ENCODE results near the gene GCLC. TPM values are rescaled to one million over a fixed set of nuclear protein-coding genes. Genes with fewer than 3 reads are reported as not detected.
"Not testable (repeated sequence)": the region's sequence is repeated elsewhere in the genome, so short reads cannot be mapped to it uniquely, and the experiment has no call there.

GCLC gene
- total RNA-seq, 2 donors from 2014 or later, result 20.7 to 22.2 TPM

DNA sequence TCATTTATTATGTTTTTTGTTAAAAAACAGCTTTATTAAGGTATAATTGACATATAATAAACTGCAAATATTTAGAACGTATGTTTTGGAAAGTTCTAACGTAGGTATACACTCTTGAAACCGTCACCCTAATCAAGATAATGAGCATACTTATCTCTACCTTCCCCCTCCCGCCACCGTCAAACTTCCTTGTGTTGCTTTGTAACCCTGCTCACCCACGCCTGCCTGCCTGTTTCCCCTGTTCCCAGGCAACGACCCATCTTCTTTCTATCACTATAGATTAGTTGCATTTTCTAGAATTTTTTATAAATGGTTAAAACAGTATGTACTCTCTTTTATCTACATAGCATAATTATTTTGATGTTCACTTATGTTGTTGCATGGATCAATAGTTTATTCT, 33.5 kb upstream of the GCLC start:
- no peaks in the 10 kb centered on the region for H3K9me3 ChIP-seq (ENCODE audit: control insufficient read depth, low read length, poor library complexity, severe bottlenecking)
- Mint-ChIP-seq H3K27me3 (peaks cover 3% of the 10 kb centered on the region), H3K27ac (no peak overlapping the region), H3K36me3 (ENCODE audit: low read depth) (no peaks in the 10 kb centered on the region), H3K4me3 (no peak overlapping the region), H3K4me1 (peaks cover 8% of the 10 kb centered on the region)
- DNase-seq (no peak), ATAC-seq (no peak)

DNA sequence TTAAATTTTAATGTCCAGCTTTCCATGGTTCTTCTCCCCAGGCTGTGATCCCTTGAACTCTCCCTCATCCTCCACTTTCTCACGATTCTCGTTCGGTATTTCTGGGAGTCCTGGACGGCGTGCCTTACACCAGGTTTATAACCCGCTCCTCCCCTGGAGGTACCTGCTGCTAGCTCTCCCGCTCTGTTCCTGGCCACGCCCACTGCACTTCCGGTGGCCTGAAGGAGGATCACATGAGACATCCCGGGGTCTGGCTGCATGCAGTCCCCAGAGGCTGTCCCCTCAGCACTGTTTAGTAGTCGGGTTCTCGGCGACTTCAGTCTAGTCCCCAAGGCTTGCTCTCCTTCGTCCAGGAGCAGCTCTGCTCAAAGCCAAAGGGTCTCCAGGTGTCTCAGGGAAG, 28.4 kb upstream of the GCLC start:
- peaks cover 5% of the 10 kb centered on the region for H3K27me3 Mint-ChIP-seq
- ATAC-seq (no peak), DNase-seq (no peak)
- peaks cover 2% of the 10 kb centered on the region for H3K4me1 Mint-ChIP-seq
- no peaks in the 10 kb centered on the region for H3K9me3 ChIP-seq (ENCODE audit: control insufficient read depth, low read length, poor library complexity, severe bottlenecking)
- H3K36me3 Mint-ChIP-seq (ENCODE audit: low read depth), result no peaks in the 10 kb centered on the region
- H3K27ac Mint-ChIP-seq, result no peak overlapping the region
- H3K4me3 Mint-ChIP-seq, result no peak overlapping the region

DNA sequence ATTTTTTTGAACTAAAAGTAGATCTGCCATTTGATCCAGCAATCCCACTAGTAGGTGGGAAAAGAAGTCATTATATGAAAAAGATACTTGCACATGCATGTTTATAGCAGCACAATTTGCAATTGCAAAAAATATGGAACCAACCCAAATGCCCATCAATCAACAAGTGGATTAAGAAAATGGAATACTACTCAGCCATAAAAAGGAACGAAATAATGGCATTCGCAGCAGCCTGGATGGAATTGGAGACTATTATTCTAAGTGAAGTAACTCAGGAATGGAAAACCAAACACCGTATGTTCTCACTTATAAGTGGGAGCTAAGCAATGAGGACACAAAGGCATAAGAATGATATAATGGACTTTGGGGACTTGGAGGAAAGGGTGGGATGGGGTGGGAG, 27.5 kb upstream of the GCLC start:
- H3K4me1 Mint-ChIP-seq; H3K27me3 Mint-ChIP-seq; H3K9me3 ChIP-seq (ENCODE audit: control insufficient read depth, low read length, poor library complexity, severe bottlenecking); H3K36me3 Mint-ChIP-seq (ENCODE audit: low read depth); DNase-seq; H3K27ac Mint-ChIP-seq; ATAC-seq; H3K4me3 Mint-ChIP-seq: not testable (repeated sequence)

DNA sequence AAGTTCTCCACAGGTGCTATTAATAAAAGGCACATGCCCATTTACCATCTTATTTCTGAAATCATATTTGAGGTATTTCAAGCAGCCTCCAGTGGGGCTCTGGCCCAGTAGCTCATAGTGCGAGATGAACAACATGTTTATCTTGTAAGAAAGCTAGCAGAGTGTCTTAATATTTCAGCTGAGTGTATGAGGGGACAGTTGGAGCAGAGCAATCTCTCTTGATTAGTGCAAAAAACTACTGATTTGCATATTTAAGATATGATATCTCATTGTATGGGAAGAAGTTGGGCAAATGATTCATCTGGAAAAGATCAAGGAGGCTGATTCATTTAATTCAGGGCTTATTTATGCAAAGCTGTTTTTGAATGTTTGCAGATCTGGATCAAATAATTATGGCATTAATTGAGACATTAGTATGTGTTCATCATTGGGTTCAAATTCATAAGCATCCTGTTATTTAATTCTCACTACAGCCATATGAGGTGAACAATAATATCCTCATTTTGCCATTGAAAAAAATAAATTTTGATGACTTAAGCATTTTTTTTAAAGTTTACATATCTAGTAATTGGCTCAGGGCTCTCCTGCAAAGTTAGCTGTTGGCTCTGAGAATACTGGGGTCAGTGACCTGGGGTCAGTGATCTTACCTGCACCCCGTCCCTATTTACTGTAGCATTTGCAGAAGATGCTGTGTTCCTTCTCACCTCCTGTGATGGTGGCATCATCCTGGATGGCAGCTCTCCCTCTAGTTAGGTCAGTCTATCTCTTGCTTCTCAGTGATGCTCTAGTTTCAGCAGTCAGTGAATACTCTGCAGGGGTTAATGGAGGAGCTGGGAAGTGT, 24.1 kb upstream of the GCLC start:
- no peak overlapping the region for H3K27ac Mint-ChIP-seq
- H3K4me3 Mint-ChIP-seq, result no peak overlapping the region
- no peaks in the 10 kb centered on the region for H3K4me1 Mint-ChIP-seq
- H3K27me3 Mint-ChIP-seq, result peaks cover 33% of the 10 kb centered on the region
- ATAC-seq (no peak), DNase-seq (no peak)
- H3K36me3 Mint-ChIP-seq (ENCODE audit: low read depth), result no peaks in the 10 kb centered on the region
- H3K9me3 ChIP-seq (ENCODE audit: control insufficient read depth, low read length, poor library complexity, severe bottlenecking), result no peaks in the 10 kb centered on the region

DNA sequence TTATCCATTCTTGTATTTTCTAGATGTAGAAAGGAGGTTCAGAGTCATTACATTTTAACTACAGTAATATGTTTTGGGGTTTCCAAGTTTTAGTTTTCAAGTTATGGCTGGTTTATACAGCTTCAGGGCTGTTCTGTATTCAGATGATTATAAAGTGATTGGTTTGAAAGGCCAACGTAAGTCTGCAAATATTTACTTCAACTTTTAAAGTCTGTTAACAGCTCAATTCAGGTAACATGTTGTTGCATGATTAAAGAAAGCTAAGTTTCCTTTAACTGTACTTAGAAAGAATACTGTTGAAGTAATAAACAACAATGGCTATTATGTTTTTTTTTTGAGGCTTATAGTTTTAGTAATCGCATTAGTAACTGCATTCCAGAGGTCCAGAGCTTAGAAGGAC, 22.8 kb upstream of the GCLC start:
- H3K4me1 Mint-ChIP-seq, result no peaks in the 10 kb centered on the region
- ATAC-seq (no peak), DNase-seq (no peak)
- H3K4me3 Mint-ChIP-seq, result no peak overlapping the region
- no peaks in the 10 kb centered on the region for H3K36me3 Mint-ChIP-seq (ENCODE audit: low read depth)
- H3K27ac Mint-ChIP-seq, result no peak overlapping the region
- no peaks in the 10 kb centered on the region for H3K9me3 ChIP-seq (ENCODE audit: control insufficient read depth, low read length, poor library complexity, severe bottlenecking)
- H3K27me3 Mint-ChIP-seq, result peaks cover 37% of the 10 kb centered on the region

DNA sequence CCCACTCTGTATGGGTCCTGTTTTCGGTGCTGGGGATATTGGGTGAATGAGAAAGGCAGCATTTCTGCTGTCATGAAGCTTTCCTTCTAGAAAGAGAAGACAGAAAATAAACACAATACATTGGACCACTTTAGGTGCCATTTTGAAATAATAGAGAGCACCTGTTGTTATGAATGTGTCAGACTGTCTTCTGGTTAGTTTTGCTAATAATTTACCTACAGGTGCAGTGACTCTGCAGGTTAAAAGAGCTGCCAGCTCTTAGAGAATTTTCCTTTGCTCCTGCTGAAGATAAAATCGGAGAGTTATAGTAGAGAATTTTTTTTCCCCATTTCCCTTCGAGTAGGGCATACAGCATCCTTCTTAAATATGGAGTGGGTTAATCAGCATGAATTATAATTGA, 21.9 kb upstream of the GCLC start:
- Mint-ChIP-seq H3K4me3 (no peak overlapping the region), H3K36me3 (ENCODE audit: low read depth) (peaks cover 3% of the 10 kb centered on the region), H3K27me3 (peaks cover 46% of the 10 kb centered on the region), H3K27ac (no peak overlapping the region), H3K4me1 (no peaks in the 10 kb centered on the region)
- ATAC-seq (no peak), DNase-seq (no peak)
- H3K9me3 ChIP-seq (ENCODE audit: control insufficient read depth, low read length, poor library complexity, severe bottlenecking), result no peaks in the 10 kb centered on the region

DNA sequence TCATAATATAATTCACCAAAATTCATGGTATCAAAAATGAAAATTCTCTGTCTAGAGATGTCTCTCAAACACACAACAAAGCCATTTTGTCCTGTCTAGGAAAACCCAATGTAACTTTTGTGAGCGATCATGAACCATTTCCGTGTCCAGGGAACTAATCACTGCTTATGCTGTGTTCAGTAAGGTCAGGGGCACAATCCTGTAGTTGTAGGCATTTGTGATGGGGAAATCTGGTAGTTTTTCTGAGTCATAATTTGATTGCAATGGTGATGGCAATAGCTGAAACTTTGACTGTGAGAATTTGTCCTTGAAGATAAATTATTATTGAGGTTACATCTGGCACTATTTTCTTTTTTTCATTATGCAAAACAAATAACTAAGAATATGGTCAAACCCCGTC, 21.0 kb upstream of the GCLC start:
- H3K36me3 Mint-ChIP-seq (ENCODE audit: low read depth), result peaks cover 3% of the 10 kb centered on the region
- no peaks in the 10 kb centered on the region for H3K4me1 Mint-ChIP-seq

DNA sequence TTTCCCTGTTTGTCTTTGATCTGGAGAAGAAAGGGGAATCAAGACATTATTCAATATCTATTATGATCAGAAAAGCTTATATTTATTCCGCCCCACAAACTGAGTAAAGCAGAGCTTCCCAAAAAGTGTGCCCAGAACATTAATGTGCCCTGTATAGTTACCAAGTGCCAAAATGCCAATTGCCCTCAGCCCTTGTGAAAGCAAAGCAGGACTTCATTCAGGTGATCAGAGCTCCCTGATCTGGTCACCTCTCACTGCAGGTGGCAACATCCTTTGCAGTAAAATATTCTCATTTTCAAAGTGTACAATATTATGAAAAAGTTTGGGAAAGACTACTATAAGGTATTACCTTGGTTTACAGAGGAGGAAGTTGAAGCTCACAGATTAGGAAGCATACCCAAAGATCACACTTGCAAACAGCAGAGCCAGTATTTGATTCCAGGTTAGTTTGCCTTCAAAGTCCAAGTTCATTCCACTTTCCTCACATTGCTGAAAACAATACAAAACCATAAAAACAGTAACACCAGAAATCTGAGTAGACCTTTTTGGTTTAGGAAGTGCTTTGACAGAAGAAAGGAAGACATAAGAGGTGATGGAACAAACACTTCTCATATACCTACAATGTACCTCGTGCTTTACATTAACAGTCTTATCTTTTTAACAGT, 19.6 kb upstream of the GCLC start:
- H3K9me3 ChIP-seq (ENCODE audit: control insufficient read depth, low read length, poor library complexity, severe bottlenecking), result no peaks in the 10 kb centered on the region
- DNase-seq, result no peak
- peaks cover 3% of the 10 kb centered on the region for H3K36me3 Mint-ChIP-seq (ENCODE audit: low read depth)
- no peak overlapping the region for H3K4me3 Mint-ChIP-seq
- H3K4me1 Mint-ChIP-seq, result no peaks in the 10 kb centered on the region
- no peak overlapping the region for H3K27ac Mint-ChIP-seq
- H3K27me3 Mint-ChIP-seq, result peaks cover 46% of the 10 kb centered on the region
- ATAC-seq, result no peak

More for the DNA sequence above, 21.0 kb upstream of the GCLC start:
- no peak overlapping the region for H3K4me3 Mint-ChIP-seq
- H3K27ac Mint-ChIP-seq, result no peak overlapping the region
- ATAC-seq (no peak), DNase-seq (no peak)
- H3K27me3 Mint-ChIP-seq, result peaks cover 46% of the 10 kb centered on the region
- no peaks in the 10 kb centered on the region for H3K9me3 ChIP-seq (ENCODE audit: control insufficient read depth, low read length, poor library complexity, severe bottlenecking)

DNA sequence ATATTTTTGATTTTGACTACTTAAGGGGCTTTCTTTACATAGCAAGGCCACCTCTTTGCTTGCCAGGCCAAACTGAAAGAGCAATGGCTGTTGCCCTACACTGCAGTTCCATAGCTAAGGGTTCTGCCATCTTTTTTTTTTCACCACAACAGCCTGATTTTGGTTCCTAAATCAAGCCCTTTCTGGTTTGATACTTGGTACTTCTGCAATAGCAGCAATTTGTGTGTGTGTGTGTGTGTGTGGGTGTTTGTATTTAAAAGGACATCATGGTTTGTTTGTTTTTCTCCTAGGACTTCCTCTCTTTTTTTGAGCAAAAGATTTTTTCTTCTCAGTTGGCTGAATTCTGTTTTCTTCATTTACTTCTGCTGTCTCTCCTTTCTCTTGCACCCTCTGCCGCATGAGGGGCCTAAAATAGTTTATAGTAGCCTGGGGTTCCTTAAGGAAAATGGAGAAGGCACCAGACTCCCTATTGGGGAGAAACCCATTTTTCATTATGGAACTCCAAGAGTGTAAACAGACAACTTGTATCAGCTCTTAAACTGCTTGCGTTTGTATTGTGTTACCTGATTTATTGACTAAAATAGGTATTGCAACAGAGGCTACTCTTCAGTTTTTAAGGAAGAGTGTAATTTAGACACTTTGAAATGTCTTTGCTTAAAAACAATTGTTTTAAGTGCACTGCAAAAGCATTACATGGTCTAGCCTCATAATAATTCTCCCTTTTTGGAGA, 12.2 kb upstream of the GCLC start:
- H3K4me3 Mint-ChIP-seq, result no peak overlapping the region
- no peak for ATAC-seq
- peaks cover 16% of the 10 kb centered on the region for H3K27me3 Mint-ChIP-seq
- H3K4me1 Mint-ChIP-seq, result no peaks in the 10 kb centered on the region
- H3K27ac Mint-ChIP-seq, result no peak overlapping the region
- H3K36me3 Mint-ChIP-seq (ENCODE audit: low read depth), result no peaks in the 10 kb centered on the region
- no peaks in the 10 kb centered on the region for H3K9me3 ChIP-seq (ENCODE audit: control insufficient read depth, low read length, poor library complexity, severe bottlenecking)
- no peak for DNase-seq

DNA sequence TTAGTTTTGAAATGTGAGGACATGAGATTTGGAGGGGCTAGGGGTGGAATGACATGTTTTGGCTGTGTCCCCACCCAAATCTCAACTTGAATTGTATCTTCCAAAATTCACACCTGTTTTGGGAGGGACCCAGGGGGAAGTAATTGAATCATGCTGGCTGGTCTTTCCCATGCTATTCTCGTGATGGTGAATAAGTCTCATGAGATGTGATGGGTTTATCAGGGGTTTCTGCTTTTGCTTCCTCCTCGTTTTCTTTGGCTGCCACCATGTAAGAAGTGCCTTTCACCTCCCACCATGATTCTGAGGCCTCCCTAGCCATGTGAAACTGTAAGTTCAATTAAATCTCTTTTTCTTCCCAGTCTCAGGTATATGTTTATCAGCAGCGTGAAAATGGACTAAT, 8.7 kb upstream of the GCLC start:
- not testable (repeated sequence) for H3K9me3 ChIP-seq (ENCODE audit: control insufficient read depth, low read length, poor library complexity, severe bottlenecking); DNase-seq; H3K4me3 Mint-ChIP-seq; H3K36me3 Mint-ChIP-seq (ENCODE audit: low read depth); H3K4me1 Mint-ChIP-seq; H3K27ac Mint-ChIP-seq; ATAC-seq
- peaks cover 13% of the 10 kb centered on the region for H3K27me3 Mint-ChIP-seq

DNA sequence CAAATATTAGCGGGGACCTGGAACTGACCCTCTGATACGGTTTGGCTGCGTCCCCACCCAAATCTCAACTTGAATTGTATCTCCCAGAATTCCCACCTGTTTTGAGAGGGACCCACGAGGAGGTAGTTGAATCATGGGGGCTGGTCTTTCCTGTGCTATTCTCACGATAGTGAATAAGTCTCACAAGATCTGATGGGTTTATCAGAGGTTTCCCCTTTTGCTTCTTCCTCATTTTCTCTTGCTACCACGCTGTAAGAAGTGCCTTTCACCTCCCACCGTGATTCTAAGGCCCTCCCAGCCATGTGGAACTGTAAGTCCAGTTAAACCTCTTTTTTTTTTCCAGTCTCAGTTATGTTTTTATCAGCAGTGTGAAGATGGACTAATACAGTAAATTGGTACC, 6.8 kb upstream of the GCLC start:
- H3K27ac Mint-ChIP-seq, result not testable (repeated sequence)

DNA sequence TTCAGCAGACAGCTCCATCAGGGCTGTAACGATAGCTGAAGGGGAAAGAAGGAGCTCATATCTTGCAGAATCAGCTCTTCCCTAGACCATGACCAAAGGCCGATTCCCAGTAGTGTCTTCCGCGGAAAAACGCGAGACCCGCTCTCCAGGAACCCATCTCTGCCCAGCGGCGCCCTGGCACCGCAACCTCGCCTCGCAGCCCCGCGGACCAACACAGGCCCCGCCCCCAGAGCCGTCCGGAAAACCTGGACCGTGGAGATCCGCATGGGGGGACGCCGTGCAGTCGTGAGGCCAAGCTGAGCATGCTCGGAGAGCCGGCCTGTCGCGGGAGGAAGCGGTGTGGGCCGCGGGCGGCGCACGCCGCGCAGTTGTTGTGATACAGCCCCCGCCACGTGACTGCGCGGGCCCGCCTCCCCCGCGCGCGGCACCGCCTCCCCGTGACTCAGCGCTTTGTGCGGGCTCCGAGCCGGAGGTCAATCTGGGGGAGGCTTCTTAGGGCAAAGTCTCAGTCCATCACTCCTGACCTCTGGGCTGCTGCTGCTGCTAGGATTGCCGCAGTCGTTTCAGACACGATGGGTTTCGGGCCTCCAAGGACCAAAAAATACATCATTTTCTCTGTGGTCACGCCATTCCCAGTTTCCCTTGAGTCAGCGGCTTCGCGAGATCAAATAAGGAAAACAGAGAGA, 3.1 kb upstream of the GCLC start:
- no peaks in the 10 kb centered on the region for H3K27me3 Mint-ChIP-seq
- DNase-seq (peak; percentile 82 to 88 (median 88)), ATAC-seq (peak; percentile 88)
- H3K4me3 Mint-ChIP-seq, result peak overlapping the region; percentile 91
- H3K36me3 Mint-ChIP-seq (ENCODE audit: low read depth), result no peaks in the 10 kb centered on the region
- H3K4me1 Mint-ChIP-seq, result peaks cover 30% of the 10 kb centered on the region
- no peaks in the 10 kb centered on the region for H3K9me3 ChIP-seq (ENCODE audit: control insufficient read depth, low read length, poor library complexity, severe bottlenecking)
- H3K27ac Mint-ChIP-seq, result peak overlapping the region; percentile 59

More for the DNA sequence above, 6.8 kb upstream of the GCLC start:
- H3K27me3 Mint-ChIP-seq, result peaks cover 13% of the 10 kb centered on the region
- not testable (repeated sequence) for H3K9me3 ChIP-seq (ENCODE audit: control insufficient read depth, low read length, poor library complexity, severe bottlenecking); ATAC-seq; DNase-seq; H3K36me3 Mint-ChIP-seq (ENCODE audit: low read depth); H3K4me1 Mint-ChIP-seq; H3K4me3 Mint-ChIP-seq

All from T-helper 17 cell (primary cell).